DOHH2 (cell line): ENCODE results near the gene NOXA1.

Experiments
- CTCF ChIP-seq: fragments of 200-600 bp; sonication (generic); IDR thresholded peaks from one replicate; pipeline ENCODE4 v1.5.1; 2014; ENCODE audit warnings: antibody characterized with exemption, mild to moderate bottlenecking, low read depth, low read length; ENCODE audit not compliant: poor library complexity, severe bottlenecking
- EZH2phosphoT487 ChIP-seq: fragments of 200-600 bp; sonication (generic); IDR thresholded peaks from 2 replicates; pipeline ENCODE4 v1.6.1; 2017; ENCODE audit warnings: borderline replicate concordance, mild to moderate bottlenecking, antibody characterized with exemption, low read length, moderate library complexity, mixed read lengths

- peak; percentile 49 for TF ChIP-seq CTCF
- TF ChIP-seq EZH2phosphoT487, result no peak
Measured at GRCh38 chr9:137461663-137462395, 38.6 kb downstream of the NOXA1 start.
